Fibroblast of mammary gland (primary cell): ENCODE data around the gene TRAPPC11.
A peak's percentile ranks its signal among the peaks of the same experiment; 100 is the strongest.

Source experiments
- DNase-seq: peaks from one replicate; pipeline ENCODE4 v3.0.0-alpha.2; 2010; ENCODE audit warnings: low read depth
- H3K4me3 ChIP-seq: 2 replicates; pipeline ENCODE4 v1.5.1; 2011; ENCODE audit warnings: low read depth, mild to moderate bottlenecking, low read length, moderate library complexity; ENCODE audit not compliant: control insufficient read depth
- CTCF ChIP-seq: conservative IDR thresholded peaks from 2 replicates; pipeline ENCODE4 v1.5.1; 2011; ENCODE audit warnings: low read depth, low read length, inconsistent platforms; ENCODE audit not compliant: control insufficient read depth, insufficient read depth

Gene TRAPPC11

GRCh38 chr4:183636923-183637322 is 22.2 kb upstream of the TRAPPC11 start:
- DNase-seq, result no peak
- no peak for TF ChIP-seq CTCF
- H3K4me3 ChIP-seq, result no peak overlapping the region

GRCh38 chr4:183637461-183637860 is 21.6 kb upstream of the TRAPPC11 start:
- TF ChIP-seq CTCF, result no peak
- no peak for DNase-seq
- H3K4me3 ChIP-seq, result no peak overlapping the region

GRCh38 chr4:183638436-183638835 is 20.7 kb upstream of the TRAPPC11 start:
- DNase-seq, result no peak
- no peak overlapping the region for H3K4me3 ChIP-seq
- TF ChIP-seq CTCF, result no peak

GRCh38 chr4:183639291-183639690 is 19.8 kb upstream of the TRAPPC11 start:
- no peak for TF ChIP-seq CTCF
- no peak for DNase-seq
- no peak overlapping the region for H3K4me3 ChIP-seq

GRCh38 chr4:183645326-183645725 is 13.8 kb upstream of the TRAPPC11 start:
- H3K4me3 ChIP-seq, result no peak overlapping the region
- no peak for DNase-seq
- no peak for TF ChIP-seq CTCF

GRCh38 chr4:183657564-183657963 is 1.5 kb upstream of the TRAPPC11 start:
- H3K4me3 ChIP-seq, result peak overlapping the region; percentile 71

More at GRCh38 chr4:183657564-183657963, 1.5 kb upstream of the TRAPPC11 start:
- no peak for TF ChIP-seq CTCF
- DNase-seq, result no peak
